Activated CD4-positive, CD25-positive, alpha-beta regulatory T cell (primary cell): ENCODE results near the gene HIVEP3.

Source experiments
- DNase-seq, 4 experiments: peaks; one replicate each; lab custom pipeline; 2025; lab: John Stamatoyannopoulos, UW

The HIVEP3 gene

DNA sequence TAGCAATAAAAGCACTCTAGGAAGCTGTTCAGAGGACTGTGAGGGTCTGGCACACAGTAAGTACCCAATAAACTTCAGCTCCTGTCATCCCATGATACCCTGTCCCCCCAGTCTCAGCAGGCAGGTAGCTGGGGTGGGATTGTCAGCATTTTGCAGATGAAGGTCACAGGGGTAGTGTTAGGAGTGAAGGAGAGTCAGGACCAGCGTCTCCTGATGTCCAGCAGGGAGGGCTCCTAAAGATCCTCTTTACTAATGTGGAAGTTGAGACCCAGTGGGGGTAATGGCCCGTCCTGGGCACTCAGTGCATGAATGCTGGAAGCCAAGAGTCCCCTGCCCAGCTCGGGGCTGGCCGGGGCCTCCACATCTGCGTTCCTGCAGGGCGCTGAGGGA, 402.9 kb downstream of the HIVEP3 start:
- no peak for DNase-seq

GRCh38 chr1:41515131-41515678, 403.5 kb downstream of the HIVEP3 start:
- no peak for DNase-seq

DNA sequence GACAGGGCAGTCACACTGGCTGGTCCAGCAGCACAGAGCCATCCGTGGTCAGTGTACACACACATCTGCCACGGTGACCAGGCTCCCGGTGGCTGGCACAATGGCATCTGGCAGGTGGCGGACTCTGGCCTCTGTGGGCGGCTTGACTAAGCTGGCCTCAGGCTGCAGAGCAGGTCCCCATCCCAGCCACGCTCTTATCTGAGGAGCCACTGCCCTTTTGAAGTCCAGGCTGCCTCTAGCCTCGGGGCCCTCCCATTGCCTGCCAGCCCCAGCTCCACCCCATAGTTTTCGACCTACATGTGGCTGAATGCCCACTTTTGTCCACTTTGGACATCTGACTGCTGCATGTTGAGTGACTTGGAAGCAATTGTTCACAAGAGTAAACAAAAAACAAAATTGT, 404.3 kb downstream of the HIVEP3 start:
- DNase-seq, result no peak

- DNase-seq, result no peak
Measured at GRCh38 chr1:41513383-41513735, 405.4 kb downstream of the HIVEP3 start.

DNA sequence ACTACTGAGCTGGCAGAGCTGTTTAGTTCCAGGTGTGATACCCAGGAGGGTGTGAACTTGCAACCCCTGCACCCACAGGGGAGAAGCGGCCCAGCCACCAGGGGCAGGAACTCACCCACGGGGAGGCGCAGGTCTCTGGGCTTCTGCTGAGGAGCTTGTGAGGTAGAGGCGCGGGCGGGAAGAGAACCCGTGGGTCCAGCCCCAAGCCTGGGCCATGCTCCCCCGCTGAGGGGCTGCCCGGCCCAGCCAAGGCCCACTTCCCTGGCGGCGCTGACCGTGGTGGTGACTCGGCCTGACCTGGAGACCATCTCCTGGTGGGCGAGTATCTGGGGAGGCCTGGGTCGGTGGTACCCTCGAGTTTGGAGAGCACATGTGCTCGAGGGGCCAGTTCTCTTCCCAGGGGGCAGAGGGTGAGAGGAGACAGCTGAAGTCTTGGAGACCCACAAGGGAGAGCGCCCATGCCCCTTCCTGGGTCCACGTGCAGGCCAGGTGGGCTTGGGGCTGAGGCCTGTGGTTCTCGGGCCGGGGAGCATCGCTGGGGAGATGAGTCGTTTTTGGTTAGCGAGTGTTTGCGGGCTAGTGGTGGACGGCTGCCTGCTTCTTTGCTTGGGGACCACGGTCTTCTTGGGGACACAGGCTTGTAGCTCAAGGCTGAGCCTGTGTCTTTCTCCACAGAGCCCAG, 405.9 kb downstream of the HIVEP3 start:
- DNase-seq, result no peak

GRCh38 chr1:41511239-41511540, 407.5 kb downstream of the HIVEP3 start:
- DNase-seq, result no peak

DNA sequence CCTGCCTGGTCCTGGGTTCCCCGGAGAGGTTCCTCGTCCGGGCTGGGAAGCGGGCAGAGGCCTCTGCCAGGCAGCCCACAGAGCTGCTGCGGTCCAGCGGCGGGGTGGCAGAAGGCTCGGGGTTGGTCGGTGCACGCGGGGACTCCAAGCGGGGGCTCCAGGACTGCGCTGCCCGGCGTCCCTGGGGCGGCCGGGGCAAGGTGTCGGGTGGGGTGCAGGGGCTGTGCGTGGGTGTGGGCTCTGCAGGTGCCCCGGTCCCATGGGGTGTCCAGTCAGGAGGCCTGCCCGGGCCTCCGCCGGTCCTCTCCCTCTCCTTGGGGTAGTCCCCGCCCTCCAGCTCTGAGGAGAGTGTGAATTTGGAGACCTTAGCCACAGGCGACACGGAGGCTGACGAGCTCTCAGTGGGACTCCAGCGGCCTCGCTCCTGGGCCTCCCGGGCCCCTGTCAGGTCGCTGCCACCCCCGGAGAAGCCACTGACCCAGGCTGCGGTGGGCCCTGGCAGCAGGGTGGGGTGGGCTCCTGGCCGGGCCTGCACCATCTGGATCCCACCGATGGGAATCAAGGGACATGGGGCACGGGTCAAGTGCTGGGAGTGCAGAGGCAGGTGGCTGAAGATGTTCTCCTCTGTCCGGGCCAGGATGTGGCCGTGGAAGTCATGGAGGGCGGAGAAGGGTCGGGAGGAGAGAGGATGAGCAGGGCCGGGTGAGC, 408.0 kb downstream of the HIVEP3 start:
- DNase-seq, result no peak

GRCh38 chr1:41509270-41509671, 409.5 kb downstream of the HIVEP3 start:
- no peak for DNase-seq

DNA sequence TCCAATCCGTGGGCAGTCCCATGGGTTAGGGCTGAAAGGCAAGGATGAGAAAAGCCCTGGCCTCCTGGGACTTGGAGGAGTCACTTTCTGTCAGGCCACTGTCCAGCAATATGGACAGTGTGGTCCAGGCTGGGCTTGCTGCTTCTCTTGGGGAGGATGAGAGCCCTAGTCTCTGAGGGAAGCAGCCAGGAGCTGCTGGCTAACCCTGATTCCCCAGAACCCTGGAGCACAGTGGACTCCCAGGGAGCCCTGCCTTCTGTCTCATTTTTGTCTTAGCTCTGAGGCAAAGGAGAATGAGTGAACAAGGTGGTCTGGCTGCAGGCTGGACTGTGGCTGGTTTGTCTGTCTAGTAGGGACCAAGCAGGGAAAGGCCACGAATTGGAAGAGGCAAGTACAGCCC, 410.4 kb downstream of the HIVEP3 start:
- DNase-seq, result no peak

GRCh38 chr1:41507836-41508235, 410.9 kb downstream of the HIVEP3 start:
- DNase-seq, result no peak

DNA sequence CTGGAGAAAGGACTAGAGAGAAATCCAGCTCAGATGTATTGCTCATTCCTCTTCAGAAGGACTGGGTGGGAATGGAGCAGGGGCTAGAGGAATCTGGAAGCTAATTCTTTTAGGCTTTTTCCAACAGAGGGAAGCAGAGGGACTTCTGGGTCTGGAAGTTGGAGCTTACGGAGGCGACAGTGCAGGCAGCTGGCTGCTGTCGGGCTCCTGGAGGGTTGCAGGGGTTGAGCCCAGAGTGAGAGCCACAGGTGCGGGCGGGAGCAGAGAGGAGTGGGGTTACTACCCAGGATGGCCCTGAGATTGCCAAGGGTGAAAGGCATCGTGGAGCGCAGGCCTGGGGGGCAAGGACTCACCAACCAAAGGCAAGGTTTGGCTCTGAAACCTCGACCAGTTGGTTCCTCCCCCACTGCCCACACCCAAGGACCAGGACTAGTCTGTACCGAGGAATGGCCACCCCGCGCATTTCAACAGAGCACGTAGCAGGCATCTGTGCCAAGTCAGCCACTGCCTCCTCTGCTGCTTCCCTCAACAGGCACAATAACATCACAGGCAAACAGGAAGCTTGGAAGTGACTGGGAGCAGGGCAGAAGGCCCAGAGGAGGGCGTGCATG, 411.5 kb downstream of the HIVEP3 start:
- no peak for DNase-seq

GRCh38 chr1:41504114-41505035, 414.3 kb downstream of the HIVEP3 start:
- no peak for DNase-seq

DNA sequence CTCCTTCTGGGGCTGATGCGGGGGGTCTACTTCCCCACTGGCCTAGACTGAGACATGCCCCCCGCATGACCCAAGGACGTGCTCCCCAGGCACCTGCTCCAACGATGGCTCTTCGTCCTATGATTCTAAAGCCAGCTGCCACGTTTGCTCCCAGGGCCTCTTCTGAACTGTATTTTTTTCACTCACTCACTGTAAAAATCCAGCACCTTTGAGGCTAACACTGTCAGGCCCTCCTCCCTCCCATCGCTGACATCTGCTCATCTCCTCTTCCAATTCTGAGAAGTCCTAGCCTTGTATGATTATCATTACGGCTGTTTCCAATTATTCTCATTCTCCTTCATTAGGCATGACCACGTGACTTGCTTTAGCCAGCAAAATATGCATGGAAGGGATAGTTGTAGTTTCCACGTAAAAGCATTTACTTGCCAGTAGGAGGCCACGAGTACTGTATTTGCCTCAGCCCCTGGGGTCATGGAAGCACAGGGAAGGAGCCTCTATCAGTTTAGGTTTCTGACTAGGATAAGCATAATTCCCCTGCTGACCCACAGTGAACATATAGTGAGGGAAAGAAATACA, 415.1 kb downstream of the HIVEP3 start:
- DNase-seq, result no peak

GRCh38 chr1:41502912-41503311, 415.8 kb downstream of the HIVEP3 start:
- no peak for DNase-seq

DNA sequence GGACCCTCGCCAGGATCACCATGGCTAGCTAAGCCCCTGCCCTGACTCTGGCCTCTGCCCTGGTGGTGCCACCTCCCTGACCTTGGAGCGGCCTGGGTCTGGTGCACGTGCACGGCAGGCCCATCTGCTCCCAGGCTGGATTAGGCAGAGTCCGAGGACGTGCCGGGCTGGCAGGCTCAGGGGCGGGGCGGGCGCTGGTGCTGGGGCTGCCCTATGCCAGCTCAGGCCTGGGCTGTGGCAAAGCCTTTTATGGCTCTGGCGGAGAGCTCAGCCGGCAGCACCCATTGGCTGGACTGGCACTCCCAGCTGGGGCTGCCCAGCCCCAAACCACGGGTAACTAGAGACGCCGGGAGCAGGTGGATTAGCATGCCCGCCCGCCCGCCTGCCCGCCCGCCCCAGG, 417.1 kb downstream of the HIVEP3 start:
- DNase-seq, result no peak

DNA sequence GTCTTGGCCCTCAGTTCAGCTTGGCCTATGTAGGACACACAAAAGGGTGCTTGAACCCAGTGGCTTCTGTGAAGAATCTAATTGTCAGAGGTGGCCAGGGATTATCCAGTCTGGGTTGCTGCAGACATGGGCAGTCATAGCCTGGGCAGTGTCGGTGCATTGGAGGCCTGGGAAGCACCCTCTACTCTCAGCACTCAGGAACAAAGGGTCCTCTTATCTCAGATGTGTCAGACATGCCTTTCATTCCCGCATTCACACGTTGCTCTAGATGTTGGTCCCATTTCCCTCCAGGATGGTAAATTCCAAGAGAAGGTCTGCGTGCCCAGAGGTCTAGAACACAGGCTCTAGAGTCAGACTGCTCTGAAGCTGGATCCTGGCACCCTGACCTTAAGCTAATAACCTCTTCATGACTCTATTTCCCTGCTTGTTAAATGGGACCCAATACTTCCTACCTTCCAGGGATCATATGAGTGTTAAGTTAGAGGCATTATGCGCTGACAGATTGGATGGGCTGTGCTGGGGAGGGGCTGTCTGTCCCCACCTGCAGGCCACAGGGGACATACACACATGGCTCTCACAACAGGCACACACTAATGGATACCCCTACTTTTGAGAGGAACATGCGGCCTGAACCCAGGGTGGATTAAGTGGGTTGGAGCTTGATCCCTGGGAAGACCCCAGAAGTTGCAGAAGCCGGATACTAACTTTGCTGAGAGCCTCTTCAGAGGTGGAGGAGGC, 417.8 kb downstream of the HIVEP3 start:
- no peak for DNase-seq

GRCh38 chr1:41500378-41500777, 418.3 kb downstream of the HIVEP3 start:
- no peak for DNase-seq

DNA sequence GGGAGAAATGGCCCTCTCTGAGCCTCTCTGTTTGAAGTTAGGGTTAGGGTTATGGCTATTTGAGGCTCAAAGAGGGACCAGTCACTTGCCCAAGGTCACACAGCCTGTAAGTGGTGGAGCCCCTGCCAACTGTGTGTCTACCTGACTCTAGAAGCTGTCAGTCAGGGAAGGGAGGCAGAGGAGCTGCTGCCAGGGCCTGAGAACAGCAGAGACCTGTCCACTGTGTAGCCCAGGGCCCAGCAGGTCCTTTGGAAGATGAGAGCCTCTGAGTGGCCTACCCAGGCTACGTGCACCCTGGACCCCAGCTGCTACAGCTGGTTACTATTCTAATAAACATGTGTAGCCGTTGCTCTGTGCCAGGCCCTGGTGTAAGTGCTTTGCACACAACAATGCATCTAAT, 419.1 kb downstream of the HIVEP3 start:
- DNase-seq, result no peak

GRCh38 chr1:41498804-41499203, 419.9 kb downstream of the HIVEP3 start:
- DNase-seq, result no peak

- DNase-seq, result no peak
Measured at GRCh38 chr1:41498391-41498790, 420.3 kb downstream of the HIVEP3 start.

DNA sequence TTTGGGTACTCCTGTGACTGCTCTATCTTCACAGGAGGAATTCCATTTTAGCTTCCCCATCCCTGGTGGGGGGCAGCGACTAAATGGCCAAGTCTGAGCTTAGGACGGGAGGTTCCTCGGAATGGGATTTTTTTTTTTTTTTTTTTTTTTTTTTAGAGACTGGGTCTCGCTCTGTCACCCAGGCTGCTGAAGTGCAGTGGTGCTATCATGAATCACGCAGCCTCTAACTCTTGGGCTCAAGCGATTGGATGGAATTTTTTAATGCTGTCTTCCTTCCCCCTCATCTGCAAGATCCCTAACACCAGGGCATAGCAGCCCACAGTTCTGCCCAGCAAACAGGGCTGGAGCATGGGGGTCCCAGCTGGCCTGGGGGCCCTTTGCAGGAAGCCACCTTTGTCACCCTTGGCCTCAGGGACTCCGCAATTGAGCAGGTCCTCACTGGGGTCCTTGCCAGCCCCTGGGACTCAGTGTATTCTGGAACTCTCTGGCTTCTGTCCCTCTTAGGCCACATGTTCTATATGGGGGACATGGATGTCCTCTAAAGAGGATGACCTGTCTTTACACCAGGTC, 421.2 kb downstream of the HIVEP3 start:
- no peak for DNase-seq
